Ishikawa (cell line): ENCODE data around the gene OTOR.

Source experiments
- CEBPB ChIP-seq: IDR thresholded peaks from 2 replicates; pipeline ENCODE4 v1.6.1; 2012
- CREB1 ChIP-seq: IDR thresholded peaks from 2 replicates; pipeline ENCODE4 v1.6.1; 2012; ENCODE audit warnings: low read depth
- EP300 ChIP-seq: IDR thresholded peaks from 2 replicates; pipeline ENCODE4 v1.6.1; 2012; ENCODE audit warnings: borderline replicate concordance
- RAD21 ChIP-seq: IDR thresholded peaks from 2 replicates; pipeline ENCODE4 v1.6.1; 2012; ENCODE audit warnings: low read depth
- TAF1 ChIP-seq: IDR thresholded peaks from 2 replicates; pipeline ENCODE4 v1.6.1; 2012; ENCODE audit warnings: low read depth, mild to moderate bottlenecking
- TEAD4 ChIP-seq: IDR thresholded peaks from 2 replicates; pipeline ENCODE4 v1.6.1; 2012
- YY1 ChIP-seq: IDR thresholded peaks from 2 replicates; pipeline ENCODE4 v1.6.1; 2012; ENCODE audit warnings: low read depth
- ZBTB7A ChIP-seq: IDR thresholded peaks from 2 replicates; pipeline ENCODE4 v1.6.1; 2012; ENCODE audit warnings: low read depth
- TF ChIP-seq, protein P1 (sequence below): IDR thresholded peaks from 2 replicates; pipeline ENCODE4 v1.6.1; 2012
- TF ChIP-seq, protein P2 (sequence below): IDR thresholded peaks from 2 replicates; pipeline ENCODE4 v1.6.1; 2012; ENCODE audit warnings: low read depth, mild to moderate bottlenecking
- TF ChIP-seq, protein P3 (sequence below): IDR thresholded peaks from 2 replicates; pipeline ENCODE4 v1.6.1; 2012

DNA sequence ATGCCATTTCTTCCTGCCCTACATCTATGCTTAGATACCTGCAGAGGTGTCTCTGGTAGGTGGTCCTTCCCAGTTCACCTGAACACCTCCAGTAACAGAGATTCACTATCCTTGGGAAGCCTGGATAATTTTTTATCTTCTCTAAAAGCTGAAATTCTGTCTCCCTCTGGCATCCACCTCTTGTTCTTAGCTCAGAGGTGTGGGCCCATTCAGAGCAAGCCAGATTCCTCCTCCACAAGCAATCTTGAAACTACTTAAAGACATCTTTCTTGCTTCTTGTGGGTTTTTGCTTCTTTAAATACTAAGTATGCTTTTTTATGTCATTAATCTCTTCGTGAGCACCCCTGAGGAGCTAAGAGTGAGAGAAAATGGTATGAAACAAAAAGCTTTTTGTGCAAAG, 28.7 kb upstream of the OTOR start:
- TF ChIP-seq EP300 (no peak), ZBTB7A (no peak), CEBPB (no peak), TEAD4 (no peak), RAD21 (no peak), YY1 (no peak), CREB1 (no peak), TAF1 (no peak)
- TF ChIP-seq, protein P1, sequence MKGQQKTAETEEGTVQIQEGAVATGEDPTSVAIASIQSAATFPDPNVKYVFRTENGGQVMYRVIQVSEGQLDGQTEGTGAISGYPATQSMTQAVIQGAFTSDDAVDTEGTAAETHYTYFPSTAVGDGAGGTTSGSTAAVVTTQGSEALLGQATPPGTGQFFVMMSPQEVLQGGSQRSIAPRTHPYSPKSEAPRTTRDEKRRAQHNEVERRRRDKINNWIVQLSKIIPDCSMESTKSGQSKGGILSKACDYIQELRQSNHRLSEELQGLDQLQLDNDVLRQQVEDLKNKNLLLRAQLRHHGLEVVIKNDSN = no peak
- TF ChIP-seq, protein P2, sequence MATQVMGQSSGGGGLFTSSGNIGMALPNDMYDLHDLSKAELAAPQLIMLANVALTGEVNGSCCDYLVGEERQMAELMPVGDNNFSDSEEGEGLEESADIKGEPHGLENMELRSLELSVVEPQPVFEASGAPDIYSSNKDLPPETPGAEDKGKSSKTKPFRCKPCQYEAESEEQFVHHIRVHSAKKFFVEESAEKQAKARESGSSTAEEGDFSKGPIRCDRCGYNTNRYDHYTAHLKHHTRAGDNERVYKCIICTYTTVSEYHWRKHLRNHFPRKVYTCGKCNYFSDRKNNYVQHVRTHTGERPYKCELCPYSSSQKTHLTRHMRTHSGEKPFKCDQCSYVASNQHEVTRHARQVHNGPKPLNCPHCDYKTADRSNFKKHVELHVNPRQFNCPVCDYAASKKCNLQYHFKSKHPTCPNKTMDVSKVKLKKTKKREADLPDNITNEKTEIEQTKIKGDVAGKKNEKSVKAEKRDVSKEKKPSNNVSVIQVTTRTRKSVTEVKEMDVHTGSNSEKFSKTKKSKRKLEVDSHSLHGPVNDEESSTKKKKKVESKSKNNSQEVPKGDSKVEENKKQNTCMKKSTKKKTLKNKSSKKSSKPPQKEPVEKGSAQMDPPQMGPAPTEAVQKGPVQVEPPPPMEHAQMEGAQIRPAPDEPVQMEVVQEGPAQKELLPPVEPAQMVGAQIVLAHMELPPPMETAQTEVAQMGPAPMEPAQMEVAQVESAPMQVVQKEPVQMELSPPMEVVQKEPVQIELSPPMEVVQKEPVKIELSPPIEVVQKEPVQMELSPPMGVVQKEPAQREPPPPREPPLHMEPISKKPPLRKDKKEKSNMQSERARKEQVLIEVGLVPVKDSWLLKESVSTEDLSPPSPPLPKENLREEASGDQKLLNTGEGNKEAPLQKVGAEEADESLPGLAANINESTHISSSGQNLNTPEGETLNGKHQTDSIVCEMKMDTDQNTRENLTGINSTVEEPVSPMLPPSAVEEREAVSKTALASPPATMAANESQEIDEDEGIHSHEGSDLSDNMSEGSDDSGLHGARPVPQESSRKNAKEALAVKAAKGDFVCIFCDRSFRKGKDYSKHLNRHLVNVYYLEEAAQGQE = no peak
- TF ChIP-seq, protein P3, sequence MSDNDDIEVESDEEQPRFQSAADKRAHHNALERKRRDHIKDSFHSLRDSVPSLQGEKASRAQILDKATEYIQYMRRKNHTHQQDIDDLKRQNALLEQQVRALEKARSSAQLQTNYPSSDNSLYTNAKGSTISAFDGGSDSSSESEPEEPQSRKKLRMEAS = no peak
